WTC11 (cell line): ENCODE data around the gene EGFL8. TPM values are rescaled to one million over a fixed set of nuclear protein-coding genes. Genes with fewer than 3 reads are reported as not detected.

Source experiments
- ATAC-seq: fragments of 200-7000 bp; cut with Tn5 transposase; 2 replicates; pipeline ENCODE4 v1.10.0; 2021; ENCODE audit warnings: mild to moderate bottlenecking, moderate library complexity
- CTCF ChIA-PET: fragments of 300-600 bp; sonication (Branson Sonifier 250); formaldehyde crosslinking; loops from one replicate; lab custom pipeline; 2021; ENCODE audit warnings: antibody characterized with exemption; lab: Charles Lee
- POLR2A ChIA-PET: fragments of 350-600 bp; sonication (Branson Sonifier 250); formaldehyde crosslinking; loops from one replicate; lab custom pipeline; 2021; ENCODE audit warnings: antibody characterized with exemption; lab: Charles Lee
- DNase-seq: peaks from one replicate; pipeline ENCODE4 v3.0.0; 2021; ENCODE audit warnings: low spot score
- H3K27ac Mint-ChIP-seq: 2 replicates; pipeline ENCODE4 v1.8.0; 2021; ENCODE audit warnings: mixed read lengths
- H3K27me3 Mint-ChIP-seq: 2 replicates; pipeline ENCODE4 v1.8.0; 2021; ENCODE audit warnings: low read depth, mild to moderate bottlenecking, moderate library complexity, mixed read lengths
- H3K36me3 Mint-ChIP-seq: 2 replicates; pipeline ENCODE4 v1.8.0; 2021; ENCODE audit warnings: mixed read lengths
- H3K4me1 Mint-ChIP-seq: 2 replicates; pipeline ENCODE4 v1.8.0; 2022; ENCODE audit warnings: mixed read lengths
- H3K4me3 Mint-ChIP-seq: 2 replicates; pipeline ENCODE4 v1.8.0; 2021; ENCODE audit warnings: mild to moderate bottlenecking, moderate library complexity, mixed read lengths
- H3K9me3 Mint-ChIP-seq: 2 replicates; pipeline ENCODE4 v1.8.0; 2021; ENCODE audit warnings: mixed read lengths
- ATF1 ChIP-seq: sonication (generic); formaldehyde crosslinking; IDR thresholded peaks from 2 replicates; pipeline ENCODE4 v1.8.1; 2023; ENCODE audit warnings: mild to moderate bottlenecking, moderate library complexity, missing genetic modification reagents
- ELF4 ChIP-seq: sonication (generic); formaldehyde crosslinking; IDR thresholded peaks from 2 replicates; pipeline ENCODE4 v1.8.1; 2022; ENCODE audit warnings: low read depth, mild to moderate bottlenecking, moderate library complexity, missing genetic modification reagents
- GABPB1 ChIP-seq: sonication (generic); formaldehyde crosslinking; IDR thresholded peaks from 2 replicates; pipeline ENCODE4 v1.8.1; 2023; ENCODE audit warnings: mild to moderate bottlenecking, missing genetic modification reagents
- GTF2I ChIP-seq: fragments of 250-450 bp; sonication (Bioruptor Pico); conservative IDR thresholded peaks from 2 replicates; pipeline ENCODE4 v1.4.0; 2021; ENCODE audit warnings: mild to moderate bottlenecking
- HMGA2 ChIP-seq: fragments of 250-450 bp; sonication (Bioruptor Pico); IDR thresholded peaks from 2 replicates; pipeline ENCODE4 v1.4.0; 2021; ENCODE audit warnings: mild to moderate bottlenecking, moderate library complexity
- JAZF1 ChIP-seq: fragments of 250-450 bp; sonication (Bioruptor Pico); IDR thresholded peaks from 2 replicates; pipeline ENCODE4 v1.9.0; 2021; ENCODE audit warnings: moderate library complexity, mild to moderate bottlenecking, inconsistent platforms
- RELA ChIP-seq: sonication (generic); formaldehyde crosslinking; IDR thresholded peaks from 2 replicates; pipeline ENCODE4 v1.8.1; 2022; ENCODE audit warnings: missing genetic modification reagents, mild to moderate bottlenecking, borderline replicate concordance
- TEAD4 ChIP-seq: sonication (generic); formaldehyde crosslinking; IDR thresholded peaks from 2 replicates; pipeline ENCODE4 v1.8.0; 2022; ENCODE audit warnings: mild to moderate bottlenecking, missing genetic modification reagents
- ZNF219 ChIP-seq: sonication (generic); formaldehyde crosslinking; IDR thresholded peaks from 2 replicates; pipeline ENCODE4 v1.8.0; 2023; ENCODE audit warnings: missing genetic modification reagents, mild to moderate bottlenecking, borderline replicate concordance
- ZNF232 ChIP-seq: sonication (generic); formaldehyde crosslinking; IDR thresholded peaks from 2 replicates; pipeline ENCODE4 v1.8.0; 2022; ENCODE audit warnings: mild to moderate bottlenecking, missing genetic modification reagents
- ZNF317 ChIP-seq: sonication (generic); formaldehyde crosslinking; IDR thresholded peaks from 2 replicates; pipeline ENCODE4 v1.8.1; 2023; ENCODE audit warnings: low read depth, mild to moderate bottlenecking, moderate library complexity, missing genetic modification reagents, borderline replicate concordance
- ZNF396 ChIP-seq: fragments of 250-450 bp; sonication (Bioruptor Pico); IDR thresholded peaks from 2 replicates; pipeline ENCODE4 v1.8.0; 2021; ENCODE audit warnings: mild to moderate bottlenecking, moderate library complexity, borderline replicate concordance
- ZNF423 ChIP-seq: fragments of 250-450 bp; sonication (Bioruptor Pico); IDR thresholded peaks from 2 replicates; pipeline ENCODE4 v2.1.2; 2022; ENCODE audit warnings: mild to moderate bottlenecking, moderate library complexity
- total RNA-seq: library from RNA; stranded (reverse); gene quantifications from 3 replicates; pipeline ENCODE4 v1.2.3, GENCODE V29; 2021
- TF ChIP-seq, protein P1 (sequence below): sonication (generic); formaldehyde crosslinking; IDR thresholded peaks from 2 replicates; pipeline ENCODE4 v1.8.1; 2022; ENCODE audit warnings: low read depth, mild to moderate bottlenecking, moderate library complexity, missing genetic modification reagents, borderline replicate concordance
- TF ChIP-seq, protein P2 (sequence below): sonication (generic); formaldehyde crosslinking; conservative IDR thresholded peaks from 2 replicates; pipeline ENCODE4 v1.8.1; 2022; ENCODE audit warnings: mild to moderate bottlenecking, missing genetic modification reagents
- TF ChIP-seq, protein P3 (sequence below): sonication (generic); formaldehyde crosslinking; IDR thresholded peaks from 2 replicates; pipeline ENCODE4 v1.8.0; 2023; ENCODE audit warnings: missing genetic modification reagents, mild to moderate bottlenecking, borderline replicate concordance
- TF ChIP-seq, protein P4 (sequence below): sonication (generic); formaldehyde crosslinking; IDR thresholded peaks from 2 replicates; pipeline ENCODE4 v1.8.0; 2023; ENCODE audit warnings: mild to moderate bottlenecking, missing genetic modification reagents
- TF ChIP-seq, protein P5 (sequence below): sonication (generic); formaldehyde crosslinking; IDR thresholded peaks from 2 replicates; pipeline ENCODE4 v1.8.1; 2023; ENCODE audit warnings: mild to moderate bottlenecking, missing genetic modification reagents, moderate library complexity
- TF ChIP-seq, protein P6 (sequence below): sonication (generic); formaldehyde crosslinking; IDR thresholded peaks from 2 replicates; pipeline ENCODE4 v1.8.1; 2022; ENCODE audit warnings: mild to moderate bottlenecking, missing genetic modification reagents, moderate library complexity, borderline replicate concordance

EGFL8 gene
- total RNA-seq, 1 experiment from 2014 or later: 17.5 TPM

DNA sequence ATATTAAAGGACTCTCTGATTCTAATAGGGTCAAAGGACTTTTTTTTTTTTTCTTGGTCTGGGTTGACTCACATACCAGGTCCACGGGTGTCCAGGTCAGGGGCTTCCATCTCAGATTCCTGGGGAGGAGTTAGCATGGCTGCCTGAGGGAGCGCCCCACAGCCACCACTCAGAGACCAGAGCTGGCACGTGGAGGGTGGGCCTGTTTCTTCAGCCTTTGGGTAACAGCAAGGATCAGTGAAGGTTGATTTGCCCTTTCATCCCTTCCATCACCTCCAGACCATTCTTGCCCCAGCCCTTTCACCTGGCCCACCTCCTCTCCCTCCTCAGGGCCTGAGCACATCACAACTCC is 33.9 kb downstream of the EGFL8 start (continued):
- TF ChIP-seq, protein P1, sequence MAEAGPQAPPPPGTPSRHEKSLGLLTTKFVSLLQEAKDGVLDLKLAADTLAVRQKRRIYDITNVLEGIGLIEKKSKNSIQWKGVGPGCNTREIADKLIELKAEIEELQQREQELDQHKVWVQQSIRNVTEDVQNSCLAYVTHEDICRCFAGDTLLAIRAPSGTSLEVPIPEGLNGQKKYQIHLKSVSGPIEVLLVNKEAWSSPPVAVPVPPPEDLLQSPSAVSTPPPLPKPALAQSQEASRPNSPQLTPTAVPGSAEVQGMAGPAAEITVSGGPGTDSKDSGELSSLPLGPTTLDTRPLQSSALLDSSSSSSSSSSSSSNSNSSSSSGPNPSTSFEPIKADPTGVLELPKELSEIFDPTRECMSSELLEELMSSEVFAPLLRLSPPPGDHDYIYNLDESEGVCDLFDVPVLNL (CRISPR knock-in tag): no peak
- TF ChIP-seq, protein P2, sequence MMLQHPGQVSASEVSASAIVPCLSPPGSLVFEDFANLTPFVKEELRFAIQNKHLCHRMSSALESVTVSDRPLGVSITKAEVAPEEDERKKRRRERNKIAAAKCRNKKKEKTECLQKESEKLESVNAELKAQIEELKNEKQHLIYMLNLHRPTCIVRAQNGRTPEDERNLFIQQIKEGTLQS (CRISPR knock-in tag): no peak
- TF ChIP-seq, all 79 proteins: peak for 0

DNA sequence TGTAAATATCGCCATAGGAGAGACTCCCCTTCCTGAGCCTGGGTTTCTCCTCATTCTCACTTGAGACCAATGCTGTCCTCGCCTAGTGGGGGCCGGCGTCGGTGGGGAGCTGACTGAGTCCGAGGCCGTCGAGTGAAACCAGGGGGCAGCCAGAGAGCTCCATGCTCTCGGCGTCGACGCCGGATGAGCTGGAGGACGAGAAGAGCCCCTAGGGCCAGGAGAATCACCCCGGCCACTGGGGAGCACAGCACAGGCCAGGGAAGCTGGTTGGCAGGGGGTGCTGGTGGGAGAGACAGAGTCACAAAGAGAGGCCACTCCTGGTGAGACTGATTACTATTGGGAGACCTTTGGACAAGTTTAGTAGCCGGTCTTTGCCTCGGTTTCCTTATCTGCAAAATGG is 34.5 kb downstream of the EGFL8 start:
- no peak for DNase-seq
- H3K4me3 Mint-ChIP-seq: no peak overlapping the region
- peaks cover 3% of the 10 kb centered on the region; the same call in 1 of the 2 replicates for H3K27me3 Mint-ChIP-seq
- H3K9me3 Mint-ChIP-seq: no peaks in the 10 kb centered on the region
- POLR2A ChIA-PET: no interaction called here
- ATAC-seq: no peak
- TF ChIP-seq GABPB1 (CRISPR knock-in tag) (no peak), TEAD4 (CRISPR knock-in tag) (no peak), RELA (no peak), ZNF219 (CRISPR knock-in tag) (no peak), GTF2I (CRISPR knock-in tag) (no peak), HMGA2 (CRISPR knock-in tag) (no peak), ATF1 (CRISPR knock-in tag) (no peak), ZNF317 (CRISPR knock-in tag) (no peak), JAZF1 (no peak), ZNF396 (CRISPR knock-in tag) (no peak), ZNF232 (CRISPR knock-in tag) (no peak), ZNF423 (CRISPR knock-in tag) (no peak), ELF4 (CRISPR knock-in tag) (no peak)
- TF ChIP-seq, protein P3, sequence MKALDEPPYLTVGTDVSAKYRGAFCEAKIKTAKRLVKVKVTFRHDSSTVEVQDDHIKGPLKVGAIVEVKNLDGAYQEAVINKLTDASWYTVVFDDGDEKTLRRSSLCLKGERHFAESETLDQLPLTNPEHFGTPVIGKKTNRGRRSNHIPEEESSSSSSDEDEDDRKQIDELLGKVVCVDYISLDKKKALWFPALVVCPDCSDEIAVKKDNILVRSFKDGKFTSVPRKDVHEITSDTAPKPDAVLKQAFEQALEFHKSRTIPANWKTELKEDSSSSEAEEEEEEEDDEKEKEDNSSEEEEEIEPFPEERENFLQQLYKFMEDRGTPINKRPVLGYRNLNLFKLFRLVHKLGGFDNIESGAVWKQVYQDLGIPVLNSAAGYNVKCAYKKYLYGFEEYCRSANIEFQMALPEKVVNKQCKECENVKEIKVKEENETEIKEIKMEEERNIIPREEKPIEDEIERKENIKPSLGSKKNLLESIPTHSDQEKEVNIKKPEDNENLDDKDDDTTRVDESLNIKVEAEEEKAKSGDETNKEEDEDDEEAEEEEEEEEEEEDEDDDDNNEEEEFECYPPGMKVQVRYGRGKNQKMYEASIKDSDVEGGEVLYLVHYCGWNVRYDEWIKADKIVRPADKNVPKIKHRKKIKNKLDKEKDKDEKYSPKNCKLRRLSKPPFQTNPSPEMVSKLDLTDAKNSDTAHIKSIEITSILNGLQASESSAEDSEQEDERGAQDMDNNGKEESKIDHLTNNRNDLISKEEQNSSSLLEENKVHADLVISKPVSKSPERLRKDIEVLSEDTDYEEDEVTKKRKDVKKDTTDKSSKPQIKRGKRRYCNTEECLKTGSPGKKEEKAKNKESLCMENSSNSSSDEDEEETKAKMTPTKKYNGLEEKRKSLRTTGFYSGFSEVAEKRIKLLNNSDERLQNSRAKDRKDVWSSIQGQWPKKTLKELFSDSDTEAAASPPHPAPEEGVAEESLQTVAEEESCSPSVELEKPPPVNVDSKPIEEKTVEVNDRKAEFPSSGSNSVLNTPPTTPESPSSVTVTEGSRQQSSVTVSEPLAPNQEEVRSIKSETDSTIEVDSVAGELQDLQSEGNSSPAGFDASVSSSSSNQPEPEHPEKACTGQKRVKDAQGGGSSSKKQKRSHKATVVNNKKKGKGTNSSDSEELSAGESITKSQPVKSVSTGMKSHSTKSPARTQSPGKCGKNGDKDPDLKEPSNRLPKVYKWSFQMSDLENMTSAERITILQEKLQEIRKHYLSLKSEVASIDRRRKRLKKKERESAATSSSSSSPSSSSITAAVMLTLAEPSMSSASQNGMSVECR (CRISPR knock-in tag): no peak
- TF ChIP-seq, protein P4, sequence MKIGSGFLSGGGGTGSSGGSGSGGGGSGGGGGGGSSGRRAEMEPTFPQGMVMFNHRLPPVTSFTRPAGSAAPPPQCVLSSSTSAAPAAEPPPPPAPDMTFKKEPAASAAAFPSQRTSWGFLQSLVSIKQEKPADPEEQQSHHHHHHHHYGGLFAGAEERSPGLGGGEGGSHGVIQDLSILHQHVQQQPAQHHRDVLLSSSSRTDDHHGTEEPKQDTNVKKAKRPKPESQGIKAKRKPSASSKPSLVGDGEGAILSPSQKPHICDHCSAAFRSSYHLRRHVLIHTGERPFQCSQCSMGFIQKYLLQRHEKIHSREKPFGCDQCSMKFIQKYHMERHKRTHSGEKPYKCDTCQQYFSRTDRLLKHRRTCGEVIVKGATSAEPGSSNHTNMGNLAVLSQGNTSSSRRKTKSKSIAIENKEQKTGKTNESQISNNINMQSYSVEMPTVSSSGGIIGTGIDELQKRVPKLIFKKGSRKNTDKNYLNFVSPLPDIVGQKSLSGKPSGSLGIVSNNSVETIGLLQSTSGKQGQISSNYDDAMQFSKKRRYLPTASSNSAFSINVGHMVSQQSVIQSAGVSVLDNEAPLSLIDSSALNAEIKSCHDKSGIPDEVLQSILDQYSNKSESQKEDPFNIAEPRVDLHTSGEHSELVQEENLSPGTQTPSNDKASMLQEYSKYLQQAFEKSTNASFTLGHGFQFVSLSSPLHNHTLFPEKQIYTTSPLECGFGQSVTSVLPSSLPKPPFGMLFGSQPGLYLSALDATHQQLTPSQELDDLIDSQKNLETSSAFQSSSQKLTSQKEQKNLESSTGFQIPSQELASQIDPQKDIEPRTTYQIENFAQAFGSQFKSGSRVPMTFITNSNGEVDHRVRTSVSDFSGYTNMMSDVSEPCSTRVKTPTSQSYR (CRISPR knock-in tag): no peak
- TF ChIP-seq, protein P5, sequence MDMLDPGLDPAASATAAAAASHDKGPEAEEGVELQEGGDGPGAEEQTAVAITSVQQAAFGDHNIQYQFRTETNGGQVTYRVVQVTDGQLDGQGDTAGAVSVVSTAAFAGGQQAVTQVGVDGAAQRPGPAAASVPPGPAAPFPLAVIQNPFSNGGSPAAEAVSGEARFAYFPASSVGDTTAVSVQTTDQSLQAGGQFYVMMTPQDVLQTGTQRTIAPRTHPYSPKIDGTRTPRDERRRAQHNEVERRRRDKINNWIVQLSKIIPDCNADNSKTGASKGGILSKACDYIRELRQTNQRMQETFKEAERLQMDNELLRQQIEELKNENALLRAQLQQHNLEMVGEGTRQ: no peak
- TF ChIP-seq, protein P6, sequence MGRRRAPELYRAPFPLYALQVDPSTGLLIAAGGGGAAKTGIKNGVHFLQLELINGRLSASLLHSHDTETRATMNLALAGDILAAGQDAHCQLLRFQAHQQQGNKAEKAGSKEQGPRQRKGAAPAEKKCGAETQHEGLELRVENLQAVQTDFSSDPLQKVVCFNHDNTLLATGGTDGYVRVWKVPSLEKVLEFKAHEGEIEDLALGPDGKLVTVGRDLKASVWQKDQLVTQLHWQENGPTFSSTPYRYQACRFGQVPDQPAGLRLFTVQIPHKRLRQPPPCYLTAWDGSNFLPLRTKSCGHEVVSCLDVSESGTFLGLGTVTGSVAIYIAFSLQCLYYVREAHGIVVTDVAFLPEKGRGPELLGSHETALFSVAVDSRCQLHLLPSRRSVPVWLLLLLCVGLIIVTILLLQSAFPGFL (CRISPR knock-in tag): no peak
- peaks cover 22% of the 10 kb centered on the region for H3K4me1 Mint-ChIP-seq
- CTCF ChIA-PET: no interaction called here
- no peak overlapping the region for H3K27ac Mint-ChIP-seq
- no peaks in the 10 kb centered on the region for H3K36me3 Mint-ChIP-seq
